Trophoblast cell (in vitro differentiated cells and primary cell): ENCODE results near the gene ZWILCH.
"Not testable (repeated sequence)": the region's sequence is repeated elsewhere in the genome, so short reads cannot be mapped to it uniquely, and the experiment has no call there.

Experiments
- DNase-seq, 2 donors: peaks; one replicate each; pipeline ENCODE4 v3.0.0-alpha.2; 2016
- H2AFZ ChIP-seq: 2 replicates; pipeline ENCODE4 v1.6.1; 2013; ENCODE audit warnings: low read length, moderate library complexity, mild to moderate bottlenecking; ENCODE audit not compliant: insufficient read depth, poor library complexity
- H2AK5ac ChIP-seq: 2 replicates; pipeline ENCODE4 v1.6.1; 2013; ENCODE audit warnings: mild to moderate bottlenecking, low read length
- H2BK120ac ChIP-seq: 2 replicates; pipeline ENCODE4 v1.6.1; 2013; ENCODE audit warnings: low read length, mild to moderate bottlenecking, moderate library complexity; ENCODE audit not compliant: insufficient read depth, poor library complexity
- H2BK12ac ChIP-seq: 2 replicates; pipeline ENCODE4 v1.6.1; 2013; ENCODE audit warnings: mild to moderate bottlenecking, low read length, moderate library complexity
- H2BK5ac ChIP-seq: 2 replicates; pipeline ENCODE4 v1.6.1; 2013; ENCODE audit warnings: low read length, low read depth, moderate library complexity, mild to moderate bottlenecking; ENCODE audit not compliant: poor library complexity
- H3K14ac ChIP-seq: 2 replicates; pipeline ENCODE4 v1.6.1; 2013; ENCODE audit warnings: mild to moderate bottlenecking, low read length
- H3K18ac ChIP-seq: 2 replicates; pipeline ENCODE4 v1.6.1; 2013; ENCODE audit warnings: mild to moderate bottlenecking, low read length
- H3K23ac ChIP-seq: 2 replicates; pipeline ENCODE4 v1.6.1; 2013; ENCODE audit warnings: low read length
- H3K27ac ChIP-seq: 2 replicates; pipeline ENCODE4 v1.5.1; 2013; ENCODE audit warnings: low read depth, mild to moderate bottlenecking, inconsistent platforms, low read length, moderate library complexity
- H3K27me3 ChIP-seq: 2 replicates; pipeline ENCODE4 v1.6.1; 2013; ENCODE audit warnings: inconsistent platforms, mild to moderate bottlenecking, low read length, moderate library complexity; ENCODE audit not compliant: insufficient read depth
- H3K36me3 ChIP-seq, 2 experiments: 1 replicate in 1 of 2; 2 replicates in 1 of 2; pipeline ENCODE4 v1.6.1; 2013; ENCODE audit warnings: low read length in 2 of 2, mild to moderate bottlenecking in 2 of 2, moderate library complexity in 1 of 2; ENCODE audit not compliant: insufficient read depth in 2 of 2, control insufficient read depth in 1 of 2
- H3K4ac ChIP-seq: 2 replicates; pipeline ENCODE4 v1.6.1; 2013; ENCODE audit warnings: low read depth, mild to moderate bottlenecking, low read length, moderate library complexity
- H3K4me1 ChIP-seq, 2 experiments: 1 replicate in 1 of 2; 2 replicates in 1 of 2; pipeline ENCODE4 v1.6.1; 2013; ENCODE audit warnings: low read length in 2 of 2, mild to moderate bottlenecking in 2 of 2, moderate library complexity in 1 of 2; ENCODE audit not compliant: insufficient read depth in 2 of 2, control insufficient read depth in 1 of 2
- H3K4me2 ChIP-seq: 2 replicates; pipeline ENCODE4 v1.6.1; 2013; ENCODE audit warnings: inconsistent platforms, mild to moderate bottlenecking, low read length, moderate library complexity
- H3K4me3 ChIP-seq: 2 replicates; pipeline ENCODE4 v1.5.1; 2013; ENCODE audit warnings: mild to moderate bottlenecking, low read depth, low read length, inconsistent platforms
- H3K79me1 ChIP-seq: one replicate; pipeline ENCODE4 v1.6.1; 2013; ENCODE audit warnings: low read length
- H3K79me2 ChIP-seq: 2 replicates; pipeline ENCODE4 v1.6.1; 2013; ENCODE audit warnings: low read length, mild to moderate bottlenecking; ENCODE audit not compliant: control insufficient read depth, insufficient read depth, poor library complexity
- H3K9ac ChIP-seq: 2 replicates; pipeline ENCODE4 v1.6.1; 2013; ENCODE audit warnings: mild to moderate bottlenecking, low read length
- H3K9me3 ChIP-seq: 2 replicates; pipeline ENCODE4 v1.6.1; 2013; ENCODE audit warnings: low read depth, mild to moderate bottlenecking, control low read depth, inconsistent platforms, low read length; ENCODE audit not compliant: insufficient read depth
- H4K12ac ChIP-seq: 2 replicates; pipeline ENCODE4 v1.6.1; 2013; ENCODE audit warnings: low read depth, mild to moderate bottlenecking, low read length, moderate library complexity
- H4K8ac ChIP-seq: 2 replicates; pipeline ENCODE4 v1.6.1; 2013; ENCODE audit warnings: low read depth, mild to moderate bottlenecking, low read length, moderate library complexity
- H4K91ac ChIP-seq: one replicate; pipeline ENCODE4 v1.6.1; 2013; ENCODE audit warnings: low read depth, mild to moderate bottlenecking, low read length, moderate library complexity
- WGBS: extraction: QIAGEN DNeasy Blood & Tissue Kit; methylation state at CpG from one replicate; pipeline ENCODE4 v1.1.7; 2013; ENCODE audit warnings: missing lambda C conversion rate; ENCODE audit not compliant: insufficient read length, insufficient coverage; ENCODE audit errors: extremely low coverage; 5-methylcytosine and 5-hydroxymethylcytosine counted together

ZWILCH gene

GRCh38 chr15:66461917-66462316, 43.2 kb upstream of the ZWILCH start:
- Histone ChIP-seq H3K18ac (no peak overlapping the region), H2BK5ac (no peak overlapping the region), H3K9ac (no peak overlapping the region), H3K9me3 (peaks cover 3% of the 10 kb centered on the region), H2AK5ac (no peak overlapping the region), H4K91ac (no peak overlapping the region), H4K12ac (no peak overlapping the region), H3K36me3 (peaks cover 4 to 6% of the 10 kb centered on the region in 2 experiments), H3K4me2 (no peak overlapping the region), H2AFZ (no peak overlapping the region), H3K79me2 (no peaks in the 10 kb centered on the region), H3K4me3 (no peak overlapping the region), H3K27ac (no peak overlapping the region), H3K4ac (no peak overlapping the region), H3K23ac (no peak overlapping the region), H3K79me1 (peaks cover 3% of the 10 kb centered on the region), H3K27me3 (no peaks in the 10 kb centered on the region), H2BK12ac (no peak overlapping the region), H3K4me1 (peaks cover 7 to 10% of the 10 kb centered on the region in 2 experiments), H4K8ac (no peak overlapping the region), H3K14ac (no peak overlapping the region), H2BK120ac (no peak overlapping the region)
- DNase-seq = peak in 1 of 2 donors; percentile 61
- no CpG with 5 or more reads among the region's 2 CpGs for WGBS

- Histone ChIP-seq H3K36me3 (peaks cover 6% of the 10 kb centered on the region in 2 experiments), H4K91ac (no peak overlapping the region), H4K8ac (no peak overlapping the region), H3K79me2 (no peaks in the 10 kb centered on the region), H2AK5ac (no peak overlapping the region), H3K4ac (no peak overlapping the region), H4K12ac (no peak overlapping the region), H3K4me1 (peaks cover 7 to 10% of the 10 kb centered on the region in 2 experiments), H3K23ac (no peak overlapping the region), H3K27ac (no peak overlapping the region), H3K4me2 (no peak overlapping the region), H3K18ac (no peak overlapping the region), H3K4me3 (no peak overlapping the region), H2BK12ac (no peak overlapping the region), H3K14ac (no peak overlapping the region), H2BK5ac (no peak overlapping the region), H3K79me1 (peaks cover 3% of the 10 kb centered on the region), H2BK120ac (no peak overlapping the region), H3K9me3 (peaks cover 3% of the 10 kb centered on the region), H2AFZ (no peak overlapping the region), H3K9ac (no peak overlapping the region), H3K27me3 (no peaks in the 10 kb centered on the region)
- DNase-seq = no peak
- WGBS = no CpG with 5 or more reads among the region's 4 CpGs
Measured at GRCh38 chr15:66462627-66463026, 42.5 kb upstream of the ZWILCH start.

GRCh38 chr15:66465294-66465693, 39.8 kb upstream of the ZWILCH start:
- not testable (repeated sequence) for H3K23ac ChIP-seq, H4K12ac ChIP-seq, H3K79me2 ChIP-seq, H3K18ac ChIP-seq, H3K4ac ChIP-seq, H2BK12ac ChIP-seq, DNase-seq, H2BK5ac ChIP-seq, H4K8ac ChIP-seq, H4K91ac ChIP-seq, H3K27me3 ChIP-seq, H3K4me2 ChIP-seq, H3K36me3 ChIP-seq, H3K4me3 ChIP-seq, H3K27ac ChIP-seq, H2AK5ac ChIP-seq, H3K14ac ChIP-seq, H2BK120ac ChIP-seq, H3K4me1 ChIP-seq, H2AFZ ChIP-seq, H3K79me1 ChIP-seq, H3K9me3 ChIP-seq, H3K9ac ChIP-seq
- no CpG with 5 or more reads among the region's 6 CpGs for WGBS

GRCh38 chr15:66467162-66468040, 37.7 kb upstream of the ZWILCH start:
- H4K12ac ChIP-seq, H2BK5ac ChIP-seq, H3K4me3 ChIP-seq, H2BK12ac ChIP-seq, H3K4me1 ChIP-seq, H4K91ac ChIP-seq, H3K4ac ChIP-seq, H3K79me1 ChIP-seq, H2AK5ac ChIP-seq, H3K23ac ChIP-seq, H3K18ac ChIP-seq, H2AFZ ChIP-seq, H3K9ac ChIP-seq, H2BK120ac ChIP-seq, H3K27me3 ChIP-seq, H3K27ac ChIP-seq, H3K36me3 ChIP-seq, H3K4me2 ChIP-seq, H4K8ac ChIP-seq, DNase-seq, H3K79me2 ChIP-seq, H3K14ac ChIP-seq, H3K9me3 ChIP-seq: not testable (repeated sequence)
- WGBS = no CpG with 5 or more reads among the region's 11 CpGs
